AG09309 (cell line): ENCODE results near the gene ANXA2.
A peak's percentile ranks its signal among the peaks of the same experiment; 100 is the strongest.

Experiments
- DNase-seq: peaks from one replicate; pipeline ENCODE4 v3.0.0-alpha.2; 2010; ENCODE audit warnings: low read depth
- H3K4me3 ChIP-seq: 2 replicates; pipeline ENCODE4 v1.5.1; 2011; ENCODE audit warnings: mild to moderate bottlenecking, low read depth, low read length, moderate library complexity; ENCODE audit not compliant: control insufficient read depth
- TF ChIP-seq, protein P1 (sequence below): IDR thresholded peaks from 2 replicates; pipeline ENCODE4 v1.5.1; 2011; ENCODE audit warnings: mild to moderate bottlenecking, low read depth, low read length, inconsistent platforms; ENCODE audit not compliant: insufficient read depth, control insufficient read depth; ENCODE audit errors: missing control alignments

The ANXA2 gene

DNA sequence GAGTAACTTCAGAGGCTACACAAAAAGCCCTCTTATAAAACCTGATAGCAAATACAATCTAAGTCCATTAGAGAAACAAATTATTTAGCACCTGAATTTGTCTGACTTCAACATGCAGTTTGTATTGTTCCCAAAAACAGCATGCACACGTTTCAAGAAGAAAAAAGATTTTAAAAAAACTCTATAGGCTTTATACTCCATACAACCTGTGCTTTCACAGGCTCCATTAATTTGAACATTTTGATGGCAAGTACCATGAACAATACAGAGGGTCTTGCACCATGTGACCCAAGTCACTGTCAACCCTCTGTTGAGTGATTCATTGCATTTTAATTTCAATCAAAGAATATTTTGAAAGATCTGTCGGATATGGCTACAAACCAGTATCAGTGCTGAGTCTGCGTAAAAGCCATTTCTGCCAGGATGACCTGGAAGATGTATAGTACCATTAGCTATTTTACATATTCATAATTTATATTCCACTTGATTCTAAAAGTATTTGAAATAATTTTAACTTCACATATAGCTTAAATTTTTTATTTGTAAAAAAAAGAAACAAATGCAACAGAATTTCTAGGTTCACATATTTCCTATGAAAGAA is 13.2 kb downstream of the ANXA2 start:
- H3K4me3 ChIP-seq, result no peak overlapping the region
- no peak for DNase-seq
- TF ChIP-seq, protein P1, sequence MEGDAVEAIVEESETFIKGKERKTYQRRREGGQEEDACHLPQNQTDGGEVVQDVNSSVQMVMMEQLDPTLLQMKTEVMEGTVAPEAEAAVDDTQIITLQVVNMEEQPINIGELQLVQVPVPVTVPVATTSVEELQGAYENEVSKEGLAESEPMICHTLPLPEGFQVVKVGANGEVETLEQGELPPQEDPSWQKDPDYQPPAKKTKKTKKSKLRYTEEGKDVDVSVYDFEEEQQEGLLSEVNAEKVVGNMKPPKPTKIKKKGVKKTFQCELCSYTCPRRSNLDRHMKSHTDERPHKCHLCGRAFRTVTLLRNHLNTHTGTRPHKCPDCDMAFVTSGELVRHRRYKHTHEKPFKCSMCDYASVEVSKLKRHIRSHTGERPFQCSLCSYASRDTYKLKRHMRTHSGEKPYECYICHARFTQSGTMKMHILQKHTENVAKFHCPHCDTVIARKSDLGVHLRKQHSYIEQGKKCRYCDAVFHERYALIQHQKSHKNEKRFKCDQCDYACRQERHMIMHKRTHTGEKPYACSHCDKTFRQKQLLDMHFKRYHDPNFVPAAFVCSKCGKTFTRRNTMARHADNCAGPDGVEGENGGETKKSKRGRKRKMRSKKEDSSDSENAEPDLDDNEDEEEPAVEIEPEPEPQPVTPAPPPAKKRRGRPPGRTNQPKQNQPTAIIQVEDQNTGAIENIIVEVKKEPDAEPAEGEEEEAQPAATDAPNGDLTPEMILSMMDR, result no peak

DNA sequence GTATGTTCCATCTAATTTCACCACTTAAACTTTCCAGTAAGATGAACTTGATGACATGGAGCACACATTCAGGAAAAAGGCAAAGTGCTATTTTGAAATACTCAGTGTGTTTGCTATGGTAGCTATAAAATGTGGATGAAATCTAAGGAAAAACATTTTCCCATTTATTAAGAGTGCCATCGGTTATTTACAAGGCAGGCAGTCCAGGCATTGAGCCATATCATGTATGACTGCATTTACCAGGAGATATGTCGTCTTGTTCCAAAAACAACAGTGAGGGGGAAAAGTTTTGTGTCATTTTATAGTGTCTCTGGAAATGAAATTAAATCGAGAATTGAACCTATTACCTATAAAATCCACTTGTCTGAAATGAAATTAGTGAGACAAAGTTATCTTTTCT is 13.7 kb downstream of the ANXA2 start:
- no peak overlapping the region for H3K4me3 ChIP-seq
- TF ChIP-seq, protein P1, result no peak
- no peak for DNase-seq

DNA sequence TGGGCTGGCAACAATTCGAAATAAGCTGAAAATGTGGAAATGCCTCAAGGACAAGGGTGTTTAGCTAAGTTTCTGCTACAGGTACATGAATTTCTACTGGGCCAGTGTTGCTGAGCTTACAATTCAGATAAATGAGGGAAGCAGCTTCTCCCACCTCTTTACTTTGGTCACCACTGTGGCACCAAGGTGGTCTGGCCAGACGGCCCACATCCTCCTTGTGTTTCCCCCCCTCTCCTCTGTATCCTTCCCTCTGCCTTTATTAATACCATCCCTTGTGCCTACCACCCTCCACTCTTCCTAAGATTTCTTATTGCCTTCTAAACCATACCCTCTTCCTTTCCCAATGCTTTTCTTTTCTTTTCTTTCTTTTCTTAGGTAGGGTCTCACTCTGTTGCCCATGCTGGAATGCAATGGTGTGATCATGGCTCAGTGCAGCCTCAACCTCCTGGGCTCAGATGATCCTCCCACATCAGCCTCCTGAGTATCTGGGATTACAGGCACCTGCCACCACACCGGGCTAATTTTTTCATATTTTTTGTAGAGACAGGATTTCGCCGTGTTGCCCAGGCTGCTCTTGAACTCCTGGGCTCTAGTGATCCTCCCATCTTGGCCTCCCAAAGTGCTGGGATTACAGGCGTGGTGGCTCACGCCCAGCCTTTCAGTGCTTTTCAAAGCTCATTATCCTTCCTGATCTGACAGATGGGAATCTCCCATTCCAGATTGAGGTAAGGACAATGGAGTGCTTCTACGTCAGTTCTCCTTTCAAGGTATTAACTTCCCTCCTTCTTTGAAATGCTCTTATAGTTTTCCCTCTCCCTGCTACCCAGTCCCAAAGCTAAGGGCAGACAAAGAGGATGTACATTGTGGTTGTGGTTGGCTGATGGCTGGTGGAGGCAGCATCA is 14.8 kb downstream of the ANXA2 start:
- TF ChIP-seq, protein P1, result no peak
- no peak overlapping the region for H3K4me3 ChIP-seq
- no peak for DNase-seq

DNA sequence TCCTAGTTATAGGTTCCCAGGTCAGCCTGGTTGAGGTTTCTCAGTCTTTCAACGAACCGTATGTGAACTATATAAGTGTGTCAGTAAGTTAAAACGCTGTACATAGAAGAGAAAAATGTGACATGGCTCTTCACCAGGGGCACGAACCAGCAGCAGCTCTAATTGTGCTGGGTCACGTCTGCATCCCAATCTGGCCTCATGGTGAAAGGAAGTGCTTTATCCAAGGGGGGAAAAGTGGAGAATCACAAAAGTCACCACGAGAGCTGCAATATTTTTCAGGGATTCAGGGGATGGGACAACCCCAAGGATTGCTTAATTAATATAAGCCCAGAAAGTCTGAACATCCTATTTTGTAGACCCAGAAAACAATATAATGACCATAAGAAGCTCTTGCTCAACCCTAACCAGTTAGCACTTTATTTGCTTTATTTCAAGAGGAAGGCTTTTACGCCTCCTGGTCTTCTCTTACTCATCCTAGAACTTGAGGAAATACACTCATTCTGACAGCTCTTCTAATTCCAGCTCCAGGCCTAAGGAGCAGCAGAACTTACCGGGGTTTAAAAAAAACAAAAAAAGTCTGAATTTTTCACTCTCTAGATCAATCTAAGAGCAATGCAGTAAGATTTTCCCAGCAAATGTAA is 16.5 kb downstream of the ANXA2 start:
- TF ChIP-seq, protein P1, result no peak
- H3K4me3 ChIP-seq, result no peak overlapping the region
- no peak for DNase-seq

DNA sequence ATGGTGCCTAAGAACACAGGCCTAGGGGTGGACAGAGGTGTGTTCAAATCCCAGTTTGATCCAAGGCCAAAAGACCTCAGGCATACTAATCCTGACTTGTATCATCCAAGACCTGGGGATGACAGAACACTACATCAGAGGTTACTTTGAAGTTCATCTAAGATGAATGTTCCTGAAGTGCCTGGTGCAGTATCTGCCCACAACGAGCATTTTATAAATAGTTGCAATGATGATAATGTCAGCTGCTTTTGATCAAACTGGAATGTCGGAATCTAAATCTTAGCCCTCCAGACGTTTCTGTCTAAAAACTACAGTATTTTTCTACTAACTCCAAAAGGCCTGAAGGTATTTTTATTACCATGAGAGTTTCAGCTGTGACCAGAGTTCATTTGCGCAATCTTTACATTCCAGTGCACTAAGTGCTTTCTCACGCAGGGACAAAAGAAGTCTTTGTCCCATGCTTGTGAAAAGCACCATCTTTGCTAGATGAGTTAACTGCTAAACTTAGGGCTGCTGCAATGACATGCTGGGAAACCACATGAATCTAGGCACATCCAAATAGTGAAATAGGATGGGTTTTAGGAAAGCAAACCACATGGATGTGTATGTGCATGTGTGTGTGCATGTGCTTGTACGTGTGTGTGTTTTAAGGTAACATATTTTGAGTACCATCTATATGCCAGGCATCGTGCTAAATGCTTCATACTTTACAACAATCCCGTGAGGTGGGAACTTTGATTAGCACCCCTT is 18.1 kb downstream of the ANXA2 start:
- no peak overlapping the region for H3K4me3 ChIP-seq
- TF ChIP-seq, protein P1, result no peak

DNA sequence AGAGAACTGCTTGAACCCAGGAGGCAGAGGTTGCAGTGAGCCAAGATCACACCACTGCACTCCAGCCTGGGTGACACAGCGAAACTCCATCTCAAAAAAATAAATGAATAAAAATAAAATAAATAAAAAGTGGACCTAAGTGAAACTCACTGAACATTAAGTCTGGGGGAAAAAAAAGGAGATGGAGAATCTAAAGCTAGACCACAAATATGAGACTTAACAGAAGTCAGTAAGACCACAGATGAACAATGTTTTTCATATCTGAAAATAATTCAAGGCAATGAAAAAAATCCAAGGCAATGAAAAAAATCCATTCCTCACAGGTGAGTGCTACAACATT is 18.6 kb downstream of the ANXA2 start:
- no peak overlapping the region for H3K4me3 ChIP-seq
- TF ChIP-seq, protein P1, result no peak
- DNase-seq, result no peak

More for the DNA sequence above, 18.1 kb downstream of the ANXA2 start:
- DNase-seq, result peak; percentile 99
